Measurements from ENCODE around the gene NOB1. TPM values are rescaled to one million over a fixed set of nuclear protein-coding genes. Genes with fewer than 3 reads are reported as not detected.
A peak's percentile ranks its signal among the peaks of the same experiment; 100 is the strongest.

NOB1 gene
- total RNA-seq, 1 experiment from 2014 or later: 31.9 TPM

DNA sequence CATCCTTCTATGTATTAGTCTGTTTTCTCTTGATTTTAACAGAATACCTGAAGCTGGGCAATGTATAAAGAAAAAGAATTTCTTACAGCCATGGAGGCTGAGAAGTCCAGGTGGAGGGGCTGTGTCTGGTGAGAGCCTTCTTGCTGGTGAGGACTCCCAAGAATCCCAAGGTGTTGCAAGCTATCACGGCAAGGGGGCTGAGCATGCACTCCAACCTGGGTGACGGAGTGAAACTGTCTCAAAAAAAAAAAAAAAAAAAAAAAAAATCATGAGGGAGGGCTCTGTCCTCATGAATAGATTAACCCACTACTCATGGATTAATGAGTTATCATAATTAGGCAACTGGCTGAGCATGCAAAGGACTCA, 47.8 kb downstream of the NOB1 start:
- Histone ChIP-seq H4K20me1 (ENCODE audit: low read length) (no peaks in the 10 kb centered on the region), H3K9ac (ENCODE audit: low read length) (no peak overlapping the region), H3K4me1 (ENCODE audit: insufficient read depth, low read length) (peaks cover 8% of the 10 kb centered on the region), H3K79me2 (ENCODE audit: low read length) (no peaks in the 10 kb centered on the region), H3K4me3 (ENCODE audit: low read length) (no peak overlapping the region), H3K27me3 (ENCODE audit: low read length) (no peaks in the 10 kb centered on the region), H3F3A (ENCODE audit: low read length, unreplicated experiment) (no peaks in the 10 kb centered on the region), H3K27ac (ENCODE audit: low read length) (no peak overlapping the region), H3K9me2 (replicated peaks; ENCODE audit: low read length) (no peaks in the 10 kb centered on the region), H3K9me3 (ENCODE audit: low read length) (no peaks in the 10 kb centered on the region), H3K36me3 (ENCODE audit: low read depth, low read length) (peaks cover 16% of the 10 kb centered on the region; the same call in 1 of the 2 replicates), H2AFZ (ENCODE audit: low read length) (no peak overlapping the region), H3K4me2 (ENCODE audit: low read length) (no peak overlapping the region)
- ChIA-PET POLR2A (ENCODE audit: unreplicated experiment) (no interaction called here), CTCF (no interaction called here)
- no TSS peak for BruUV-seq (replicated peaks)
- intact Hi-C loops (cut with micrococcal nuclease): loop anchor here (5.0 kb wide), 1 partner anchor 310 kb away; no protein-coding TSS in a partner anchor
- no peak for DNase-seq
- no peak for ATAC-seq
- TF ChIP-seq EZH2 (IDR thresholded peaks at IDR 0.05; ENCODE audit: low read length, unreplicated experiment) (no peak), EZH2phosphoT487 (IDR thresholded peaks at IDR 0.05; ENCODE audit: borderline replicate concordance, low read length) (no peak)
- TF ChIP-seq, protein P1, sequence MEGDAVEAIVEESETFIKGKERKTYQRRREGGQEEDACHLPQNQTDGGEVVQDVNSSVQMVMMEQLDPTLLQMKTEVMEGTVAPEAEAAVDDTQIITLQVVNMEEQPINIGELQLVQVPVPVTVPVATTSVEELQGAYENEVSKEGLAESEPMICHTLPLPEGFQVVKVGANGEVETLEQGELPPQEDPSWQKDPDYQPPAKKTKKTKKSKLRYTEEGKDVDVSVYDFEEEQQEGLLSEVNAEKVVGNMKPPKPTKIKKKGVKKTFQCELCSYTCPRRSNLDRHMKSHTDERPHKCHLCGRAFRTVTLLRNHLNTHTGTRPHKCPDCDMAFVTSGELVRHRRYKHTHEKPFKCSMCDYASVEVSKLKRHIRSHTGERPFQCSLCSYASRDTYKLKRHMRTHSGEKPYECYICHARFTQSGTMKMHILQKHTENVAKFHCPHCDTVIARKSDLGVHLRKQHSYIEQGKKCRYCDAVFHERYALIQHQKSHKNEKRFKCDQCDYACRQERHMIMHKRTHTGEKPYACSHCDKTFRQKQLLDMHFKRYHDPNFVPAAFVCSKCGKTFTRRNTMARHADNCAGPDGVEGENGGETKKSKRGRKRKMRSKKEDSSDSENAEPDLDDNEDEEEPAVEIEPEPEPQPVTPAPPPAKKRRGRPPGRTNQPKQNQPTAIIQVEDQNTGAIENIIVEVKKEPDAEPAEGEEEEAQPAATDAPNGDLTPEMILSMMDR (conservative IDR thresholded peaks at IDR 0.05; ENCODE audit: low read depth, low read length): no peak

DNA sequence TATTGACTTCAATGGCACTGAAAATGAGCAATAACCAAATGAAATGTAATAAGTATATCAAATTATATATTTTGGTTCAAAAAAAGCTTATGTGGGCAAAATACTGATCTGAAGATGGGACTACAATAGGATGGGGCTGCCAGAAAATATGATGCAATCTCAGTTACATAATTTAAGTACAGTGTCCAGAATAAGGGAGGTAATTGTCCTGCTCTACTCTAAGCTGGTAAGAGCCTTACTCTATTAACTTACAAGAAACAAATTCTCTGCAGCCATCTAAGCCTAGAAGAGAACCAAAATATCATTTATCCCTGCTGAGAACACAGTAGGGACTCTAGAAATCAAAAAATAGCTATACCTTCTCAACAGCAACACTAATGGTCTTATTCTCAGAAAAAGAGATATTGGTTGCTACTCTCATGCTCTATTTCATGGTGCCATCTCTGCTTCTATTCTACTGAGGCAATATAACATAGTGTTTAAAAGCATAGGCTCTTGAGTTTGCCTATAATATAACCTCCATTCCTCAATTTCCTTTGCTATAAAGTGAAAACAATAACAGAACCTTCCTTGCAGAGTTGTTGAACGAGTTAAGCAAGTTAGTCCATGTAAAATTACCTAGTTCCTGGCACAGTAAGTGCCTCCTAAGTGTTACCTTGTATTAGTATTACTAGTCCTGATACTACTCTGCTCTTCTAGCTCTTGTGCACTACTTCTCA, 48.3 kb downstream of the NOB1 start:
- intact Hi-C loops (cut with micrococcal nuclease): loop anchor here (5.0 kb wide), 1 partner anchor 309 kb away; no protein-coding TSS in a partner anchor
- POLR2A ChIA-PET (ENCODE audit: unreplicated experiment): no interaction called here
- H3K27ac ChIP-seq (ENCODE audit: low read length): no peak overlapping the region

More for the DNA sequence above, 48.3 kb downstream of the NOB1 start:
- Histone ChIP-seq H3K4me3 (ENCODE audit: low read length) (no peak overlapping the region), H2AFZ (ENCODE audit: low read length) (no peak overlapping the region), H3K79me2 (ENCODE audit: low read length) (no peaks in the 10 kb centered on the region), H3K27me3 (ENCODE audit: low read length) (no peaks in the 10 kb centered on the region), H4K20me1 (ENCODE audit: low read length) (no peaks in the 10 kb centered on the region), H3K9me3 (ENCODE audit: low read length) (no peaks in the 10 kb centered on the region), H3K36me3 (ENCODE audit: low read depth, low read length) (peaks cover 15% of the 10 kb centered on the region; the same call in 1 of the 2 replicates), H3K9ac (ENCODE audit: low read length) (no peak overlapping the region), H3K4me2 (ENCODE audit: low read length) (no peak overlapping the region), H3K9me2 (replicated peaks; ENCODE audit: low read length) (no peaks in the 10 kb centered on the region), H3F3A (ENCODE audit: low read length, unreplicated experiment) (no peaks in the 10 kb centered on the region), H3K4me1 (ENCODE audit: insufficient read depth, low read length) (peaks cover 8% of the 10 kb centered on the region)
- ATAC-seq (peak; percentile 51; the same call in 1 of the 2 replicates), DNase-seq (peak; percentile 59)
- TF ChIP-seq, protein P1 (conservative IDR thresholded peaks at IDR 0.05; ENCODE audit: low read depth, low read length): no peak
- no peak for TF ChIP-seq EZH2 (IDR thresholded peaks at IDR 0.05; ENCODE audit: low read length, unreplicated experiment)
- no peak for TF ChIP-seq EZH2phosphoT487 (IDR thresholded peaks at IDR 0.05; ENCODE audit: borderline replicate concordance, low read length)
- CTCF ChIA-PET: no interaction called here
- BruUV-seq (replicated peaks): no TSS peak

Data from PC-3 (cell line).